CD4-positive, alpha-beta T cell treated with Interleukin-12 subunit alpha and Interleukin-12 subunit beta, for 1 hour (primary cell): ENCODE measurements around the gene BICC1.

Source experiments
- DNase-seq: peaks from one replicate; pipeline ENCODE4 v3.0.0-alpha.2; 2020

Gene BICC1, protein sequence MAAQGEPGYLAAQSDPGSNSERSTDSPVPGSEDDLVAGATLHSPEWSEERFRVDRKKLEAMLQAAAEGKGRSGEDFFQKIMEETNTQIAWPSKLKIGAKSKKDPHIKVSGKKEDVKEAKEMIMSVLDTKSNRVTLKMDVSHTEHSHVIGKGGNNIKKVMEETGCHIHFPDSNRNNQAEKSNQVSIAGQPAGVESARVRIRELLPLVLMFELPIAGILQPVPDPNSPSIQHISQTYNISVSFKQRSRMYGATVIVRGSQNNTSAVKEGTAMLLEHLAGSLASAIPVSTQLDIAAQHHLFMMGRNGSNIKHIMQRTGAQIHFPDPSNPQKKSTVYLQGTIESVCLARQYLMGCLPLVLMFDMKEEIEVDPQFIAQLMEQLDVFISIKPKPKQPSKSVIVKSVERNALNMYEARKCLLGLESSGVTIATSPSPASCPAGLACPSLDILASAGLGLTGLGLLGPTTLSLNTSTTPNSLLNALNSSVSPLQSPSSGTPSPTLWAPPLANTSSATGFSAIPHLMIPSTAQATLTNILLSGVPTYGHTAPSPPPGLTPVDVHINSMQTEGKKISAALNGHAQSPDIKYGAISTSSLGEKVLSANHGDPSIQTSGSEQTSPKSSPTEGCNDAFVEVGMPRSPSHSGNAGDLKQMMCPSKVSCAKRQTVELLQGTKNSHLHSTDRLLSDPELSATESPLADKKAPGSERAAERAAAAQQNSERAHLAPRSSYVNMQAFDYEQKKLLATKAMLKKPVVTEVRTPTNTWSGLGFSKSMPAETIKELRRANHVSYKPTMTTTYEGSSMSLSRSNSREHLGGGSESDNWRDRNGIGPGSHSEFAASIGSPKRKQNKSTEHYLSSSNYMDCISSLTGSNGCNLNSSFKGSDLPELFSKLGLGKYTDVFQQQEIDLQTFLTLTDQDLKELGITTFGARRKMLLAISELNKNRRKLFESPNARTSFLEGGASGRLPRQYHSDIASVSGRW

DNA sequence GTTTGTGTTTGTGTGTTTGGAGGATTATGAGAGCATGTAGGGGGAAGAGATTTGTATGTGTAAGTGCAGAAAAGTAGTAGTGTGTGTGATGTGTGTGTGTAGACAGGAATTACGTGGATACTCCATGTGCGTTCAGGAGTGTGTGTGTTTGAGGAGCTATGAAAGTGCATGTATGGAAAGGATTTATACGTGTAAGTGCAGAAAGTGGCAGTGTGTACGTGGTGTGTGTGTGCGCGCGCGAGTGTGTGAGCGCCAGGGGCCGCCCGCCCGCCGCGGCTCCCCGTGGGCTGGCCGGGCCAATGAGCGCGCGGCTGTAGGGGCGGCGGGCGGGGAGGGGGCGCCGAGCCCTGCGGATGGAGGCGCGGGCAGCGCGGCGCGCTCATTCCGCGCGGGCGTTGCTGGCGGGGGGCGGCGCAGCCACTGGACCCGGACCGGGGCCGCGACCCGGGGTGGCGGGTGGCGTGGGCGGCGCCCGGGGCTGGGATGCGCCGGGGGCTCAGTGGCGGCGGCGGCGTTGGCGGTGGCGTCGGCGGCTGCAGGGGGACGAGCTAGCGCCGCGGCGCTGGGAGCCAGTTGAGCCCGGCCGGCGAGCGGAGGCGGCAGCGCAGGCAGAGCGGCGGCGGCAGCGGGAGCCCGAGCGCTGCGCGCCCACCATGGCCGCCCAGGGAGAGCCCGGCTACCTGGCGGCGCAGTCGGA, at the start of gene BICC1:
Gene BICC1 (plus strand): TSS at position 382 of the 697 bp plus-strand sequence. CDS start 272 bp downstream, at position 654.
- no peak for DNase-seq

DNA sequence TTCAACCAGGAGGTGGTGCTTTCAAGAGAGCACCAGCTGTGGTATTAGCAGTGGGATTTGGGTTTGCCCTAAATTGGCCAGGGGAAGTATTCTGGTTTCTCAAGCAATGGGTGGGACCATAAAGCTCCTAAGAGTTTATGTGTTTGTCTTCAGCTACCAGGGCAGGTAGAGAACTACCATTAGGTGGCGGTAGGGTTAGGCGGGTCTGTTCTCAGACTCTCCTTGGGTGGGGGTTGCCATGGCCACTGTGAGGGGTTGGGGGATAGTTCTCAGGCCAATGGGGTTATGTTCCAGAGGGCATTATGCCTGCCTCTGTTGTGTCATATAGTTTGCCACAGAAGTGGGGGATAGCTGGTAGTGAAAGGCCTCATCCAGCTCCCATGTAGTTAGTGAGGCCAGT, 47.7 kb upstream of the BICC1 start:
- no peak for DNase-seq

- DNase-seq: no peak
Measured at GRCh38 chr10:58465629-58466028, 47.0 kb upstream of the BICC1 start.

DNA sequence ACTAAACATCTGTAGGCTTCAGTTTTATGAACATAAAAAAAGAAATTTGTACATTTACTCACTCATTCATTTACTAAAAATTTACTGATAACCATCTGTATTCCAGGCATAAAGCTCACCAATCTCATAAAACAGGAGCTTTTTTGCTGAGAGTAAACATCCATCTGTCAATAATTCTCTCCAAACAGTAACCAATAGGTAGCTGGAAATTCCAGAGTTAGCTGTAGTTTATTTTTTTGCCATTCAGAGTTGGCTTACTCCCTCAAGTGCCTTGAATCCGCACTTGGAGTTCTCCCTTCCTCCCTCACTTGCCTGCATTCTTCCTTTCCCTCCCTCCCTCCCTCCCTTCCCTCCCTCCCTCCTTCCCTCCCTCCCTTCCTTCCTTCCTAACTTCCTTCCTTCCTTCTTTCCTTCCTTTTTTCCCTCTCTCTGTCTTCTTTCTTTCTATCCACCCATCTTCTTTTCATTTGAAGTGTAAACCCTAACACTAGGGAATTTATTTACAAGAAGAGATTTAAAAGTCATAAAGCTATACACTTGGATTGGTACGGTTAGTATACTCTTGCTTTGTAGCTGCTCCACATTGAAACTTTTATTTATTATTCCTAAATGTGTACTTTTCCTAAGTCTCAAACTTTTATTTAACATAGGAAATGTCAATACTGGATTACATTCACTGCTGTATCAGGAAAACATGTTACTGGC, 44.6 kb upstream of the BICC1 start:
- no peak for DNase-seq

DNA sequence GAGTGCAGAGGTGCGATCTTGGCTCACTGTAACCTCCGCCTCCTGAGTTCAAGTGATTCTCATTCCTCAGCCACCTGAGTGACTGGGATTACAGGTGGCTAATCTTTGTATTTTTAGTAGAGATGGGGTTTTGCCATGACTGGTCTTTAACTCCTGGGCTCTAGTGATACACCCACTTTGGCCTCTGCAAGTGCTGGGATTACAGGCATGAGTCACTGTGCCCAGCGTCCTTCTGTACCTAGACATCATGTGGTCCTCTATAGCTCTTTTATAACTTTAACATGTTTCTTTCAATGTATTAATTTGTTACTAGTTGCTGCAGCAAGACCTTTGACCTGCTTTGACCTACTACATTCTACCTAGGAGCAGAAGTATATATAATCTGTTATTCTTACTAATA, 38.7 kb upstream of the BICC1 start:
- DNase-seq: no peak

GRCh38 chr10:58475322-58476277, 37.1 kb upstream of the BICC1 start:
- no peak for DNase-seq

DNA sequence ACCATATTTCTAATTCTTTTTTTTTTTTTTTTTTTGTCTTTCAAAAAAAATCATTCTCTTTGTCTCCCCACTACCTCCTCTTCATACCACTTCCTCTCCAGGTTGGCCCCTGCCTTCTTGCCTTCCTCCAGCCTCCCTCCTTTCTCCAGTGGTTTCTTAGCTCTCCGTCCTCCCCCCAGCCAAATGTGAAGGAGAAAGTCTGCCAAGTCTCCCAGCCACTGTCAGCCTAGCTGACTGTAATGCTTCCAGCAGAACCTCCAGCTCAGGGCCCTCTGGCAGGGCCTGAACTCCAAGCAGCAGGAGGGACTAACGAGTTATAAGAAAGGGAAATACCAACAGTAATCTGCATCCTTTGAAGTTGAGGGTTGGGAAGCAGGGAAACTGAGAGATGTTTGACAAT, 35.5 kb upstream of the BICC1 start:
- DNase-seq: no peak

GRCh38 chr10:58477902-58478301, 34.8 kb upstream of the BICC1 start:
- no peak for DNase-seq

DNA sequence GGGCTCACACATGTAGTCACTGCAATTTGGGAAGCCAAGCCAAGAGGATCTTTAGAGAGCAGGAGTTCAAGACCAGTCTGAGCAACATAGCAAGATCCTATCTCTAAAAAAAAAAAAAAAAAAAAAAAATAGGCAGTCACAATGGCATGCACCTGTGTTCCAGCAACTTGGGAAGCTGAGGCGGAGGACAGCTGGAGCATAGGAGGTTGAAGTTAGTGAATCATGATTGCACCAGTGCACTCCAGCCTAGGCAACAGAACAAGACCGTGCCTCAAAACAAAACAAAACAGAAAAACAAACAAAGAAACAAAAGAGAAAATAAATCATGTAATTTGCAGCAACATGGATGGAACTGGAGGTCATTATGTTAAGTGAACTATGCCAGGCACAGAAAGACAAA, 33.6 kb upstream of the BICC1 start:
- DNase-seq: no peak

DNA sequence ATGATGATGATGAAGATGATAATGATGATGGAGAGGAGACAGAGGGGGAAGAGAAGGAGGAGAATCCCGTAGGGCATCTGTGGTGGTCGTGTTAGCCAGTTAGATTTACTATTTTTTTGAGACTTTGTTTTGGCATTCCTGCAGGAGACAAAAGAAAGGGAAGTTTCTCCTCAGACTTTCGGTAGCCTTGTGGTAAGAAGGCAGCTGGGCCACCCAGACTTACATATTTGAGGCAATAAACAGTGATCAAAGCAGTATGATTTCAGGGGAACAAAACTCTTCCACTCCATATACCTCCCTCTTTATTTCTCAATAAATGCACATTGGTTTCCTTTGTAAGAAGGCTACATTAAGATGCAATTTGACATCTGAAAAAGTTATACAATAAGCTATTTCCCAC, 32.4 kb upstream of the BICC1 start:
- DNase-seq: no peak

- no peak for DNase-seq
Measured at GRCh38 chr10:58481569-58482109, 31.0 kb upstream of the BICC1 start.

DNA sequence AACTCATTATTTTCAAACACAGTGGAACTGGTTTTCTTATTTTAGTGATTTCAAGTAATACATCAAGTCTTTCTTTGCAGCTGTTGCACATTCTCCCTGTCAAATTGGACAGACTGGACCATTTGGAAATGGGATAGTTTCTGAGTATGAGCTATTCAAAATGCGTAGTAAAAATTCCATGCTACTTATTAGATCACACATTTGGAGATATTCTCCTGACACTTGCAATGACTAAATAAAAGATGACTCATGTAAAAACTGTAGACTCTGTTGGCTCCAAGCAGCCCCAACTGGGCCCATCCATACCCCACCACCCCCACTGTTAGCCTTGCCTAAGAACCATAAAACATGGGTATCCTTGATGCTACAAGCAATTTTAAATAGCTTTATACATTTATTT, 25.9 kb upstream of the BICC1 start:
- DNase-seq: no peak

DNA sequence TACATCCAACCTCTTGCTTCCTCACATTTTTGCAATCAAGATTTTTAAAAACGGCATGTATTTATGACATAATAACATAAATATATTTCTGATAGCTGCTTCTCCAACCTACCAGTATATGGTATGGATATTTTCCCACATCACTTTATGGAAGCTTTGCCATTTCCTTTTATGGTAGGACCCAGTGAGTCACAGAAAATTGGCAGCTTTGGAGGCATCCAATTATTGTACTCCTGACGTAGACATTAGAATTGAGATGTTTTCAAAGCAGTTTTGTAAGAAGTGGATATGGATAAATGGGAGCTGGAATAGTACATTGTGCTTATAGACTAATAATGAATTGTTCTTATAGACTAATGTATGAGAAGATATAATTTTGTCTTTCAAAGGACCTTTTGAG, 23.8 kb upstream of the BICC1 start:
- no peak for DNase-seq

- DNase-seq: no peak
Measured at GRCh38 chr10:58502956-58503355, 9.7 kb upstream of the BICC1 start.

DNA sequence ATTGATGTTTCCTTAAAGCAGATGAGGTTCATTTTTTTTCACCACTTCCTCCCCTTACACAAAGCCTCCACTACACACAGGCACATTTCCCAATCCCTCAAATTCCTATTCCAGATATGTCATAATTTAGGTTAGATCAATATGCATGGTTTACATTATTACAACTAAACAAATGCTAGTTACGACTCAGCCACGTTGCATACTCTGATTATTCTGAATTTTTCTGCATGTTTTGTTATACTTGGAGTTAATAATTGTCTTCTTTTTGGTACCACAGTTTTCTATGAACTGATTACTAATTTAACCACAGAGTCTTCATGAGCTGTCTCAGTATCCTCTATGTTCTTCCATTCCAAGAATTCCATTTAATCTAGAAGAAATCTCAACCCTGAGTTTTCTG, 4.4 kb upstream of the BICC1 start:
- no peak for DNase-seq

- DNase-seq: no peak
Measured at GRCh38 chr10:58511765-58512490, 744 bp upstream of the BICC1 start.

DNA sequence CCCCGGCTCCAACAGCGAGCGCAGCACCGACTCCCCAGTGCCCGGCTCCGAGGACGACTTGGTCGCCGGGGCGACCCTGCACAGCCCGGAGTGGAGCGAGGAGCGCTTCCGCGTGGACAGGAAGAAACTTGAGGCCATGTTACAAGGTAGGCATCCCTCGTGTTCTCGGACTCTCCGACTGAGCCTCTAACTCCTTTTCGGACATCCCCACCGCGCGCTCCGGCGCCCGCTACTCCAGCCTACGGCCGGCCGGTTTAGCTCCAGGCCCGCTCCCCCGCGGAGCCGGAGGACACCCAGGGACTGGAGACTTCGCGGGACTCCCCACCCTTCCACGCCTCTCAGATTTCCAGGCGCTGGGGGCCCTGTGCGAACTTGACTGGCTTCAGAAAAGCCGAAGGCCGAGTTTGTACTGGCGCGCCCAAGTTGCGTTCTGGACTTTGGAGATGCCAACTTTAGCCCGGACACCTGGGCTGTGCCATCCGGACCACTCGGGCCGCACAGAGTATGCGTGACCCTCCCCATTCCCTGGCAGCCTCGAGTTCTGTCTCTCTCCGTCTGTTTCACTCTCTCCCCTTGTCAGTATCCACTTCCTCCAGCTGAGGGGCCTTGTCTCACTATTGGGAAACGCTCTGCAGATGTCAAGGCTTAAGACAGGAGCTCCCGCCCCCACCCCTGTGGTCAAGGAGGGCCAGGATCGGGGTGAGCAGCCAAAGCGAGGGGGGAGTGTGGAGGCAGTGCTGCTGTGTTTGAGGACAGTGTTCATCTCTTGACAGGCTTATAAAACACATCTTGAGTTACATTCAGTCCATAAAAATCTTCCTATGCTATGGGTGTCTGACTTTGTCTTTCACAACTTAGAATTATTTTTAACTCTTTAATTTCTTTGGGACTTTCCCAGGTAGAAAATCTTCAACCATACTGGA, 777 bp downstream of the BICC1 start:
- no peak for DNase-seq

DNA sequence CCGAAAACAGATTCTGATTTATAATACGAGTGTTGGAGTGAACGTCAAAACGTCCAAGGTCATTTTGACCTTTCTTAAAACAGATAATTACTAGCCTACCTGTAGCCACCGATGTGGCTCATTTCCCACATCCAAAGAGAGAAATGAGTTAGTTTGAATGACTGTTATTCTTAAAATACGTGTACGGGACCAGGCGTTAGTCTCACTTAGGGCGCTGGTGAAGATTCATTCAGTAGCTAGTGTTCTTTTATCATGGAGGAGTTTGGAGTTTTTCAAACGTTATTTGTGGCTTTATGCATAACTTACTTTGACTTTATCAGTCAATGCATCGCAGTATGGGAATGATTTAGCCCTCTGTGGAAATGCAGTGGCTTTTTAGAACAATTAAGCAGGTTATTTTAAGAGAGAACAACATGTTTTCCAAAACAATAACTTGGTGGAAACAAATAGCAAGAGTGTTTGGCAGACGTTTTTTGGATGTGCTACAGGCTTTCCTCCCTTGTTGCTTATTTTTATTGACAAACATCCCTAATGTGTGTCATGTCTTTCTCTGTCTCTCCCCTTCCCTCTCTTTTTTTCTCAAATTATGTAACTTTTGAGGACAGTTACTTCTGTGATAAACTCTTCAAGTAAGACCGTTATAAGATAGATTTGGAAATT, 1.6 kb downstream of the BICC1 start:
- no peak for DNase-seq
